HG03139 (cell line): Measurements from ENCODE around the gene SEMA3G.

Experiments
- ATAC-seq: cut with Tn5 transposase; IDR thresholded peaks from one replicate; pipeline ENCODE4 v1.9.1; 2021; ENCODE audit not compliant: unreplicated experiment

The SEMA3G gene

GRCh38 chr3:52423173-52423572, 21.7 kb downstream of the SEMA3G start:
- ATAC-seq = no peak

- ATAC-seq = no peak
Measured at GRCh38 chr3:52422669-52423068, 22.2 kb downstream of the SEMA3G start.

DNA sequence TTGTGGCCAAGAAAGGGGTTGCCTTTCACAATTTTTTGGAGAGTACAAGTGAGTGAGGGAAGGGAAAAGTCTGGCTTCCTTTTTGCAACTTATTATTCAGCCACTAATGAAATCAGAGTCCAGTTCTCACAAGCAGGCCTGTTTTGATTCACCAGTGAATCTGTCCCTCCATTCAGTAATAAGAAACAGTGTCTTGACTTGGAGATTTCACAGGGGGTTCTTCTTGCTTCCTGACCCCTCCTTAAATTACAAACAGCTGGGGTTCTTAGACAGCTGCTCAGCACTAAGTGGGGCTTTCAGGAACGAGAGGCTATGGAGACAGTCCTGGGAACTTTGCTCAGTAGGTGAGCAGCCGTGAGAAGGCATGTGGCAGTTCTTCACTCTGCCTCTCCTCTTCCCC, 24.5 kb downstream of the SEMA3G start:
- ATAC-seq = no peak

GRCh38 chr3:52415800-52416199, 29.1 kb downstream of the SEMA3G start:
- ATAC-seq = no peak

GRCh38 chr3:52408466-52408865, 36.4 kb downstream of the SEMA3G start:
- no peak for ATAC-seq

DNA sequence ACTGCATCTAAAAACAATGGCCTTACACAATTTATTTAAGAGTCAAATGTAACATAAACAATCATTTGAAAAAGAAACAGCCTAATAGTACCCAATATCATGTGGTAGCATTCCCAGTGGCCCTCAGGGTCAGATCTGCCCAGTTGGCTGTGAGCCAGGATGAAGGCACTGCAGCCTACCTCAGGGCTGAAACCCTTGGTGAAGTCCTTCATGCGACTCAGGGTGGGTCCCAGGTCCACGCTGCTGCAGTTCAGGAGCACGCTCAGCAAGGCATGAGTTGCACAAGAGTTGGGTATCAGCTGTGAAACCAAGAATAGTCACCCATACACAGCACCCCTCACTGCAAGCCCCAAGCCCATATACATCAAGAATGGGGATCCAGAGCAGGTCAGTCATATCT, 37.1 kb downstream of the SEMA3G start:
- no peak for ATAC-seq

- no peak for ATAC-seq
Measured at GRCh38 chr3:52406791-52407510, 38.0 kb downstream of the SEMA3G start.

GRCh38 chr3:52406231-52406661, 38.7 kb downstream of the SEMA3G start:
- ATAC-seq = no peak

DNA sequence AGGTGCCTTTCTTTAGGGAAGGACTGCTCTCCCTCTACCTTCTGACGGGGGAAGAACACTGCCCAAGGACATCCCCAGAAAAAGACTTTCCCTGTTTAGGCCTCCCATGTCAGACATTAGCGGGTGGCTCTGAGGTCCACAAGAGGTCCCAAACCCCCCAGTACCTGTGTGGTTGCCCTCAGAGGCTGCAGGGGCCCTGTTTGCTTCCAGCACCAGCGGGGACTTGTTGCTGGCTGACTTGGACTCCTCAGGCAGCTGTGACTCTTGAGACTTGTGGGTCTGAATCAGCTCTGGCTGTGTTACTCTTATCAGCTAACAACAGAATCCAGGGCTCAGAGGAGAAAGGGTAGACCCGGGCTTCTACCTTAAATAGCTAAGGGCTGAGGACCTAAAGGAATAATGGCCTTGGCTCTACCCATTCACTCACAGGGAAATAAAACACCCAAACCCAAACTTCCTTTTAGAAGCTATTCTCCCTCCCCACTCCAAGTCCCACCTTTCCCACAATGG, 39.2 kb downstream of the SEMA3G start:
- no peak for ATAC-seq

GRCh38 chr3:52405066-52405465, 39.8 kb downstream of the SEMA3G start:
- no peak for ATAC-seq

DNA sequence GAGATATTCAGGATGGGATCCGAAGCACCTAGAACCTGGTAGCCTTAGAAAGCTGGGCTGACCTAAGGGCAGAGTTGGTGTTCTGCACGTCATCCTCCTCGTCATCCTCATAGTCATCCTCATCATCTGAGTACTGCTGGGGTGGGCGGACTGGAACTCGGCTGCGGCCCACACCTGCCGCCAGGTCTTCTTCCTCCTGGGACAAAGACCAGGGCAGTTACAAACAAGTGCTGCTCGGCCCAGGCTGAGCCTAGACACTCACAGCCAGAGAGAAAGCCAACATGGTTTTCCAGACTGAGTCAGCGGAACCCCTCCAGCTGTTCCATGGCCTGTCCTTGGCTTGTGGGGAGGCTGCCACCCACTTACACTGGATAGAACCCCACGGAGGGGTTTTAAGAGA, 40.5 kb downstream of the SEMA3G start:
- no peak for ATAC-seq

GRCh38 chr3:52403955-52404354, 40.9 kb downstream of the SEMA3G start:
- ATAC-seq = no peak

DNA sequence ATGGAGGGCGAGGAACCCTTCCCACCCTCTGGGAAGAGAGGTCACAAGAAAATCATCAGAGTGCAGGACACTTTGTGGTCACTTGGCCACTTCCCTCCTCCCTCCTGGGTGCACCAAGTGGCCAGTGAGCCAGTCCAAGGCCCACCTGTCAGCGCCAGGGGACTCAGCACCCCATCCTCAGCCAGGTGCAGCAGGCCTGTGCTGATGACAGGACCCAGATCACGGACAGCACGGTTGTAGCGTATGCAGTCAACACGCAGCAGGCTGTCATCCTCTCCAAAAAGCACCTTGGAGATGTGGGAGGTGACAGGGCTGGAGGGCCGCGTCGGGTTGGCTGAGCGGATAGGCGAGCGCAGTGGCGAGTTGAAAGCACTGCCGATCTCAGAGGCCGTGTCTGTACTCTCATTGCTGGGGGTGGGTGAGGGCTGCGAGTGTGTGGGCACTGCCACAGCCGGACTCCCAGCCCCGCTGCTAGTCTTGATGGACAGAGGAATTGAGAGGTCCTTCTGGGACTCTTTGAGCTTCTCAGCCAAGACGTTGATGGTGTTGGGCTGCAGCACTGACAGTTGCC, 41.5 kb downstream of the SEMA3G start:
- no peak for ATAC-seq

GRCh38 chr3:52402706-52403270, 42.1 kb downstream of the SEMA3G start:
- no peak for ATAC-seq

DNA sequence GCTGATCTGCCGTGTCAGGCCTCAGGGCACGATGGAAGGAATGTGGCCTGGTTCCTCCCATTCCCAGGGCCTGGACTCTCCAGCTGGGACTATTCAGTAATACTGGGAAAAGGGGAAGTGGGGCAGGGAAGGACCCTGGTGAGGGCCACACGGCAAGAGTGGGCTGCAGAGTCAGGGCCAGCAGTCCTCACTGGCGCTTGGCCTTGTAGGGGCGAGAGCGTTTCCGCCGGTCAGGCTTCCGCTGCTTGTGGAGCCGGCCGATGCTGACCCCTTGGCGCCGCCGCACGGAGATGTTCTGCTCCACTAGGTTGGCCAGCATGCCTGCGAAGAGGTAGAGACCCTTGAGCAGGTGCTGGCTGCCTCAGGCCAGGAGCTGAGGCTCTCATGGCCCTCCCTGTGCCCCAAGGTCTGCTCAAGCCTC, 42.8 kb downstream of the SEMA3G start:
- ATAC-seq = no peak

DNA sequence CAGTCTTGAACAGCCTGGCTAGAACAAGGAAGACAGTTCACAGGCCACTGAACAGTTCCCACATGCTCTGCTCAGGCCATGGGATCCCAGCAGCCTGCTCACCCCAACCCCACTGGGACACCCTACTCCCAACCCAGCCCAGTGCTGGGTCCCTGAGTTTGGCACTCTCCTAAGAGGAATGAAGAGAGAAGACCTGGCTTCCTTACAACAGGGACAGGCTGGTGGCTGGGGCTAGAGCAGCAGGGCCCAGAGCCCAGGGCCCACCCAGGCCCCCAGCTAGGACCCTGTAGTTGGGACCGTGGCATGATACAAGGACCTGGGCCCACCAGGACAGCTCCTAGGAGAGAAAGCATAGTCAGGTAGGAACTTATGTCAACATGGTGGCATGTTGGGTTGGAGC, 43.4 kb downstream of the SEMA3G start:
- no peak for ATAC-seq

GRCh38 chr3:52401021-52401420, 43.9 kb downstream of the SEMA3G start:
- no peak for ATAC-seq

DNA sequence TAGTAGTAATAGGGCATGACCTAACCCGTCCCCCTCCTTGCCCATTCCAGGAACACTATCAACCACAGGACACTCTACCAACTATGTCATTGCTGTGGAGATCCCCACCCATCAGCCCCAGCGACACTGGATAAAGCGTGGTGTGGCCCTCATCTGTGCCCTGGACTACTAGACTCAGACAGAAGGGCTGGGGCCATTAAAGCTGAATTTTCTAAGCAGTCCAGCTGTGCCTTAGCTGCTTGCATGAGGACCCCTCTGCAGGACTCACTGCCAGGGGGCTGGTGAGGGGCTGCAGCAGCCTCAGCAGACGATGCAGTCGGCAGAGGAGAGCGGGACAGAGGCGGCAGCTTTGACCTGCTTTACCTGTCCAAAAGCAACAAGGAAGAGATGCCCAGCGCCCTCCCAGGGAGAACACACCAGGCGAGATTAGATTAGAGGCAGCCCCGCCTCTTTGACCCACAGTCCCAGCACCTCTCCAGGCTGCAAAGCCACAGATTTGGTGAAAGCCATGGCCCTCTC, 44.6 kb downstream of the SEMA3G start:
- no peak for ATAC-seq

- no peak for ATAC-seq
Measured at GRCh38 chr3:52399593-52399992, 45.3 kb downstream of the SEMA3G start.

DNA sequence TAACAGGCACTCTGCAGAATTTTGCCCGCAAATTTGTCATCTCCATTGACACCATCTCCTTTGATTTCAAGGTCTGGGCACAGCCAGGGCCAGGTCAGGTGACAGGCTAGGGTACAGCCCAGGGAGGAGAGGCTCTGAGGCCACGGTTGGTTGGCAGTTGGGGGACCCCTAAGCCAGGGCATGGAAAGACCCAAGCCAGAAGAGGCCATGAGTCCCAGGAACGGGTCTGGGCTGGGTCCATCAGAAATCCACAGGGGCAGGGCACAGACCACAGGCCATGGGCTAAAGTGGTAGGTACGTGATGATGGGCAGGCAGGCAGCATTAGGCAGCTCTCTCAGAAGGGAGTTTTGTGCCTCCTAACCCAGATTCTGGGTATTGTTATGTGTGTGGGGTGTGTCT, 45.8 kb downstream of the SEMA3G start:
- ATAC-seq = no peak

- ATAC-seq = no peak
Measured at GRCh38 chr3:52398670-52399081, 46.2 kb downstream of the SEMA3G start.
